Measurements from ENCODE around the gene FGR.

DNA sequence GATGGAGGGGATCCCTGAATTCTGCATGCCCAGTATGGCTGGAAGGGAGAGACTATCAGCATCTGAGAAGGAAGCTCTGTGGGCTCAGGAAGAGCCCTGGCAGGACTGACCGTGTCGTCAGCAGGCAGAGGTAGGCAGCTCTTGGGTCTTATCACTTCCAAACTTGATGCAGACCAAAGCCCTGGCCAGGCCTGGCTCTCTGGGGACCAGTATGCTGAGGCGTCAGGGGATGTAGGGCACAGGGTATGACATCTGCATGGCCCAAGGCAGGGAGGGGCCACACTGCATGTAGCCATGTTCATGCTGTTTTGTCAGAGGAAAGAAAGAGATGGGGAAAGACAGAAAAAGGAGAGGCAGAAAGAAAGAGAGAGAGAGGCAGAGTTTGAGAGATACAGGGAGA, 6.3 kb downstream of the FGR start:
- TF ChIP-seq, protein P1, sequence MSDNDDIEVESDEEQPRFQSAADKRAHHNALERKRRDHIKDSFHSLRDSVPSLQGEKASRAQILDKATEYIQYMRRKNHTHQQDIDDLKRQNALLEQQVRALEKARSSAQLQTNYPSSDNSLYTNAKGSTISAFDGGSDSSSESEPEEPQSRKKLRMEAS (IDR thresholded peaks at IDR 0.05; ENCODE audit: low read depth): no peak
- TF ChIP-seq SIN3A (IDR thresholded peaks at IDR 0.05; ENCODE audit: borderline replicate concordance, low read depth, low read length) (no peak), EP300 (IDR thresholded peaks at IDR 0.05; ENCODE audit: borderline replicate concordance in 1 of 2, low read depth in 1 of 2, low read length in 1 of 2) (no peak), FOXJ3 (CRISPR knock-in tag; IDR thresholded peaks at IDR 0.05) (no peak), EZH2phosphoT487 (IDR thresholded peaks at IDR 0.05; ENCODE audit: borderline replicate concordance, low read depth) (no peak), POLR2AphosphoS5 (IDR thresholded peaks at IDR 0.05; ENCODE audit: low read depth, low read length) (no peak), JUND (IDR thresholded peaks at IDR 0.05) (no peak), RCOR1 (IDR thresholded peaks at IDR 0.05; ENCODE audit: low read length) (no peak), CHD2 (IDR thresholded peaks at IDR 0.05; ENCODE audit: low read length, partially characterized antibody) (no peak), TAF1 (IDR thresholded peaks at IDR 0.05; ENCODE audit: borderline replicate concordance, low read depth, low read length) (no peak), MXI1 (IDR thresholded peaks at IDR 0.05; ENCODE audit: low read depth, low read length) (no peak)
- TF ChIP-seq, protein P2, sequence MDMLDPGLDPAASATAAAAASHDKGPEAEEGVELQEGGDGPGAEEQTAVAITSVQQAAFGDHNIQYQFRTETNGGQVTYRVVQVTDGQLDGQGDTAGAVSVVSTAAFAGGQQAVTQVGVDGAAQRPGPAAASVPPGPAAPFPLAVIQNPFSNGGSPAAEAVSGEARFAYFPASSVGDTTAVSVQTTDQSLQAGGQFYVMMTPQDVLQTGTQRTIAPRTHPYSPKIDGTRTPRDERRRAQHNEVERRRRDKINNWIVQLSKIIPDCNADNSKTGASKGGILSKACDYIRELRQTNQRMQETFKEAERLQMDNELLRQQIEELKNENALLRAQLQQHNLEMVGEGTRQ (IDR thresholded peaks at IDR 0.05; ENCODE audit: borderline replicate concordance, low read depth, low read length): no peak
- TF ChIP-seq, protein P3, sequence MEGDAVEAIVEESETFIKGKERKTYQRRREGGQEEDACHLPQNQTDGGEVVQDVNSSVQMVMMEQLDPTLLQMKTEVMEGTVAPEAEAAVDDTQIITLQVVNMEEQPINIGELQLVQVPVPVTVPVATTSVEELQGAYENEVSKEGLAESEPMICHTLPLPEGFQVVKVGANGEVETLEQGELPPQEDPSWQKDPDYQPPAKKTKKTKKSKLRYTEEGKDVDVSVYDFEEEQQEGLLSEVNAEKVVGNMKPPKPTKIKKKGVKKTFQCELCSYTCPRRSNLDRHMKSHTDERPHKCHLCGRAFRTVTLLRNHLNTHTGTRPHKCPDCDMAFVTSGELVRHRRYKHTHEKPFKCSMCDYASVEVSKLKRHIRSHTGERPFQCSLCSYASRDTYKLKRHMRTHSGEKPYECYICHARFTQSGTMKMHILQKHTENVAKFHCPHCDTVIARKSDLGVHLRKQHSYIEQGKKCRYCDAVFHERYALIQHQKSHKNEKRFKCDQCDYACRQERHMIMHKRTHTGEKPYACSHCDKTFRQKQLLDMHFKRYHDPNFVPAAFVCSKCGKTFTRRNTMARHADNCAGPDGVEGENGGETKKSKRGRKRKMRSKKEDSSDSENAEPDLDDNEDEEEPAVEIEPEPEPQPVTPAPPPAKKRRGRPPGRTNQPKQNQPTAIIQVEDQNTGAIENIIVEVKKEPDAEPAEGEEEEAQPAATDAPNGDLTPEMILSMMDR (IDR thresholded peaks at IDR 0.05): no peak
